H1 (cell line): ENCODE data around the gene NBL1. TPM values are rescaled to one million over a fixed set of nuclear protein-coding genes. Genes with fewer than 3 reads are reported as not detected.

Experiments
- CTCF ChIA-PET: fragments of 300-600 bp; sonication (Branson Sonifier 250); formaldehyde crosslinking; loops from one replicate; lab custom pipeline; 2021; ENCODE audit not compliant: partially characterized antibody; lab: Charles Lee
- POLR2A ChIA-PET: fragments of 300-600 bp; sonication (Branson Sonifier 250); formaldehyde crosslinking; loops from one replicate; lab custom pipeline; 2021; ENCODE audit warnings: inconsistent platforms; ENCODE audit not compliant: partially characterized antibody; lab: Charles Lee
- DNase-seq, 2 experiments: peaks; one replicate each; pipeline versions ENCODE4 v3.0.0 to v3.0.0-alpha.2; 2010 to 2022; ENCODE audit warnings: low spot score in 2 of 2, low read depth in 1 of 2, mixed read lengths in 1 of 2
- FAIRE-seq: peaks from 2 replicates; lab custom pipeline; 2011; peaks lifted over from hg19 to GRCh38; lab: Jason Lieb, UNC
- H2AFZ ChIP-seq: 2 replicates; pipeline ENCODE4 v1.8.1; 2012; ENCODE audit warnings: low read length, inconsistent platforms
- H2AK5ac ChIP-seq: 2 replicates; pipeline ENCODE4 v1.6.1; 2013; ENCODE audit warnings: low read depth, low read length
- H2BK120ac ChIP-seq: replicated peaks from 2 replicates; pipeline ENCODE3; 2013; ENCODE audit warnings: low read depth, low read length, inconsistent platforms
- H2BK12ac ChIP-seq: 2 replicates; pipeline ENCODE4 v1.6.1; 2013; ENCODE audit warnings: low read depth, low read length
- H2BK15ac ChIP-seq: 2 replicates; pipeline ENCODE4 v1.6.1; 2013; ENCODE audit warnings: low read length
- H2BK20ac ChIP-seq: 2 replicates; pipeline ENCODE4 v1.6.1; 2013; ENCODE audit warnings: low read length
- H2BK5ac ChIP-seq: 2 replicates; pipeline ENCODE4 v1.6.1; 2013; ENCODE audit warnings: low read depth, low read length
- H3K14ac ChIP-seq: 2 replicates; pipeline ENCODE4 v1.6.1; 2013; ENCODE audit warnings: inconsistent platforms; ENCODE audit not compliant: insufficient read length
- H3K18ac ChIP-seq: 2 replicates; pipeline ENCODE4 v1.6.1; 2013; ENCODE audit warnings: low read length; ENCODE audit errors: extremely low read depth
- H3K23ac ChIP-seq: 2 replicates; pipeline ENCODE4 v1.6.1; 2013; ENCODE audit warnings: inconsistent platforms; ENCODE audit not compliant: insufficient read length
- H3K23me2 ChIP-seq: 2 replicates; pipeline ENCODE4 v1.6.1; 2013; ENCODE audit warnings: low read depth, low read length
- H3K27ac ChIP-seq: 2 replicates; pipeline ENCODE4 v1.6.1; 2011; ENCODE audit warnings: low read depth, low read length, inconsistent platforms
- H3K27me3 ChIP-seq, 4 experiments: replicated peaks in 1 of 4; 1 replicate in 1 of 4; 2 replicates in 3 of 4; pipeline versions ENCODE4 v1.6.1 to v1.8.1; 2011 to 2013; ENCODE audit warnings: low read length in 3 of 4, mild to moderate bottlenecking in 3 of 4, inconsistent platforms in 2 of 4, mixed read lengths in 2 of 4, moderate library complexity in 1 of 4; ENCODE audit not compliant: control insufficient read depth in 3 of 4, insufficient read depth in 3 of 4; ENCODE audit errors: extremely low read depth in 1 of 4
- H3K36me3 ChIP-seq, 4 experiments: 2 replicates each; pipeline versions ENCODE4 v1.6.1 to v1.8.1; 2011 to 2013; ENCODE audit warnings: mild to moderate bottlenecking in 4 of 4, low read length in 3 of 4, moderate library complexity in 2 of 4, control low read depth in 1 of 4, inconsistent platforms in 1 of 4; ENCODE audit not compliant: insufficient read depth in 4 of 4, control insufficient read depth in 2 of 4
- H3K4ac ChIP-seq: replicated peaks from 2 replicates; pipeline ENCODE3; 2013; ENCODE audit warnings: low read length, low read depth, mixed read lengths, inconsistent platforms; ENCODE audit not compliant: insufficient read length
- H3K4me1 ChIP-seq, 4 experiments: replicated peaks in 1 of 4; 1 replicate in 1 of 4; 2 replicates in 3 of 4; pipeline versions ENCODE4 v1.6.1 to v1.8.1; 2011 to 2013; ENCODE audit warnings: low read length in 3 of 4, inconsistent platforms in 2 of 4, mixed read lengths in 1 of 4; ENCODE audit not compliant: insufficient read depth in 4 of 4, control insufficient read depth in 3 of 4
- H3K4me2 ChIP-seq, 2 experiments: 2 replicates each; pipeline versions ENCODE4 v1.6.1 to v1.8.1; 2011 to 2013; ENCODE audit warnings: low read depth in 2 of 2, low read length in 2 of 2, control low read depth in 1 of 2, inconsistent platforms in 1 of 2, mild to moderate bottlenecking in 1 of 2; ENCODE audit not compliant: insufficient read depth in 1 of 2
- H3K4me3 ChIP-seq, 4 experiments: fragments of 200-600, 300-600 bp in 1 of 4; sonication (generic), shearing (Covaris generic), sonication (Bioruptor Twin) in 1 of 4; 2 replicates each; pipeline versions ENCODE4 v1.5.1 to v1.8.1; 2011 to 2016; ENCODE audit warnings: low read length in 4 of 4, low read depth in 3 of 4, control low read depth in 2 of 4, inconsistent platforms in 2 of 4, mild to moderate bottlenecking in 2 of 4, mixed read lengths in 1 of 4, moderate library complexity in 1 of 4; ENCODE audit not compliant: insufficient read depth in 2 of 4; ENCODE audit errors: extremely low read depth in 1 of 4
- H3K56ac ChIP-seq: replicated peaks from 2 replicates; pipeline ENCODE3; 2013; ENCODE audit warnings: low read depth, mild to moderate bottlenecking, mixed read lengths, low read length, inconsistent platforms; ENCODE audit not compliant: insufficient read length
- H3K79me1 ChIP-seq: 2 replicates; pipeline ENCODE4 v1.6.1; 2013; ENCODE audit warnings: low read depth, low read length, control low read depth
- H3K79me2 ChIP-seq, 2 experiments: 2 replicates each; pipeline versions ENCODE4 v1.6.1 to v1.8.1; 2012 to 2013; ENCODE audit warnings: low read length in 2 of 2, mild to moderate bottlenecking in 2 of 2, inconsistent platforms in 1 of 2; ENCODE audit not compliant: insufficient read depth in 2 of 2, control insufficient read depth in 1 of 2
- H3K9ac ChIP-seq, 4 experiments: replicated peaks in 1 of 4; 1 replicate in 1 of 4; 2 replicates in 3 of 4; pipeline versions ENCODE4 v1.6.1 to v1.8.1; 2011 to 2013; ENCODE audit warnings: low read depth in 3 of 4, low read length in 3 of 4, control low read depth in 2 of 4, mild to moderate bottlenecking in 2 of 4, moderate library complexity in 2 of 4, inconsistent platforms in 1 of 4; ENCODE audit errors: extremely low read depth in 1 of 4
- H3K9me3 ChIP-seq, 2 experiments: 2 replicates each; pipeline versions ENCODE4 v1.6.1 to v1.8.1; 2012 to 2013; ENCODE audit warnings: mild to moderate bottlenecking in 2 of 2, moderate library complexity in 2 of 2, control low read depth in 1 of 2, inconsistent platforms in 1 of 2, low read depth in 1 of 2, low read length in 1 of 2, mixed read lengths in 1 of 2; ENCODE audit not compliant: insufficient read depth in 2 of 2
- H4K20me1 ChIP-seq, 2 experiments: replicated peaks in 1 of 2; 2 replicates each; pipeline versions ENCODE3 to v1.8.1; 2011 to 2013; ENCODE audit warnings: inconsistent platforms in 2 of 2, low read length in 2 of 2, mild to moderate bottlenecking in 1 of 2; ENCODE audit not compliant: insufficient read depth in 2 of 2, control insufficient read depth in 1 of 2
- H4K5ac ChIP-seq: 2 replicates; pipeline ENCODE4 v1.6.1; 2013; ENCODE audit warnings: low read length, low read depth, mixed read lengths, inconsistent platforms; ENCODE audit not compliant: insufficient read length
- H4K8ac ChIP-seq: 2 replicates; pipeline ENCODE4 v1.8.0; 2013; ENCODE audit warnings: mild to moderate bottlenecking, moderate library complexity, low read length, inconsistent platforms; ENCODE audit not compliant: insufficient read depth; ENCODE audit errors: extremely low read depth
- H4K91ac ChIP-seq: replicated peaks from 2 replicates; pipeline ENCODE3; 2013; ENCODE audit warnings: low read length, mixed read lengths, inconsistent platforms; ENCODE audit not compliant: insufficient read length
- BACH1 ChIP-seq: IDR thresholded peaks from 2 replicates; pipeline ENCODE4 v1.6.1; 2012; ENCODE audit warnings: low read length, improper control_type of control experiment
- EP300 ChIP-seq, 2 experiments: IDR thresholded peaks; 1 replicate in 1 of 2; 2 replicates in 1 of 2; pipeline ENCODE4 v1.6.1; 2011 to 2012; ENCODE audit warnings: low read depth in 2 of 2, low read length in 2 of 2, mild to moderate bottlenecking in 2 of 2, borderline replicate concordance in 1 of 2, inconsistent platforms in 1 of 2, moderate library complexity in 1 of 2
- EZH2 ChIP-seq: fragments of 200-600 bp; sonication (generic); IDR thresholded peaks from 2 replicates; pipeline ENCODE4 v1.7.1; 2012; ENCODE audit warnings: low read depth, mild to moderate bottlenecking, moderate library complexity, low read length, inconsistent platforms; ENCODE audit not compliant: severe bottlenecking
- GTF2F1 ChIP-seq: IDR thresholded peaks from 2 replicates; pipeline ENCODE4 v1.6.1; 2012; ENCODE audit warnings: low read depth, low read length, improper control_type of control experiment, borderline replicate concordance
- KDM4A ChIP-seq: IDR thresholded peaks from one replicate; pipeline ENCODE4 v1.7.1; 2012; ENCODE audit warnings: low read depth, mild to moderate bottlenecking, moderate library complexity, low read length, inconsistent platforms; ENCODE audit not compliant: severe bottlenecking
- RXRA ChIP-seq: IDR thresholded peaks from 2 replicates; pipeline ENCODE4 v1.6.1; 2011; ENCODE audit warnings: low read depth, mild to moderate bottlenecking, low read length, moderate library complexity; ENCODE audit not compliant: insufficient read depth
- SP4 ChIP-seq: IDR thresholded peaks from 2 replicates; pipeline ENCODE4 v1.6.1; 2012; ENCODE audit warnings: low read length, inconsistent platforms
- TAF7 ChIP-seq: optimal IDR thresholded peaks from 2 replicates; pipeline ENCODE3; 2011; ENCODE audit warnings: low read depth, mild to moderate bottlenecking, inconsistent platforms, low read length, moderate library complexity, borderline replicate concordance
- WGBS, 2 experiments: shearing (Covaris generic) in 1 of 2; methylation state at CpG; one replicate each; pipeline versions ENCODE4 v1.1.6 to v1.1.7; 2013 to 2015; ENCODE audit warnings: low lambda C conversion rate in 2 of 2, mixed read lengths in 2 of 2, inconsistent platforms in 1 of 2, low coverage in 1 of 2, missing lambda C conversion rate in 1 of 2; ENCODE audit not compliant: insufficient replicate concordance in 2 of 2, insufficient coverage in 1 of 2, insufficient read length in 1 of 2; ENCODE audit errors: extremely low coverage in 1 of 2, missing lambda C conversion rate in 1 of 2; 5-methylcytosine and 5-hydroxymethylcytosine counted together
- polyA plus RNA-seq, 7 experiments: library from polyadenylated mRNA; depleted of rRNA in 3 of 7; stranded (reverse) in 5 of 7; unstranded in 2 of 7; fragments of >200 nt in 5 of 7; fragments of 200-250 nt in 2 of 7; gene quantifications; 1 replicate in 5 of 7; 2 replicates in 1 of 7; 4 replicates in 1 of 7; pipeline versions ENCODE4 v1.2.1 to v1.2.3, GENCODE V29; 2011 to 2013; ENCODE audit warnings: missing spikeins in 2 of 7, mixed read lengths in 2 of 7
- total RNA-seq: library from RNA; stranded (reverse); fragmentation: NEBNext Ultra II Directional; extraction: Animal tissue kit (Norgen Biotek cat#: 25700); gene quantifications from 2 replicates; pipeline ENCODE4 v1.2.1, GENCODE V29; 2021
- TF ChIP-seq, protein P1 (sequence below), 3 experiments: IDR thresholded peaks; 1 replicate in 2 of 3; 2 replicates in 1 of 3; pipeline versions ENCODE4 v1.5.1 to v1.6.1; 2011; ENCODE audit warnings: low read length in 3 of 3, mild to moderate bottlenecking in 3 of 3, inconsistent platforms in 2 of 3, low read depth in 1 of 3, moderate library complexity in 1 of 3; ENCODE audit not compliant: insufficient read depth in 1 of 3; ENCODE audit errors: control extremely low read depth in 1 of 3

NBL1 gene
- total and polyA plus RNA-seq, 2 of the 8 experiments (the other 6 are each of a cell fraction or from before 2014, with no cell fraction given) = 8.7 to 9.7 TPM

DNA sequence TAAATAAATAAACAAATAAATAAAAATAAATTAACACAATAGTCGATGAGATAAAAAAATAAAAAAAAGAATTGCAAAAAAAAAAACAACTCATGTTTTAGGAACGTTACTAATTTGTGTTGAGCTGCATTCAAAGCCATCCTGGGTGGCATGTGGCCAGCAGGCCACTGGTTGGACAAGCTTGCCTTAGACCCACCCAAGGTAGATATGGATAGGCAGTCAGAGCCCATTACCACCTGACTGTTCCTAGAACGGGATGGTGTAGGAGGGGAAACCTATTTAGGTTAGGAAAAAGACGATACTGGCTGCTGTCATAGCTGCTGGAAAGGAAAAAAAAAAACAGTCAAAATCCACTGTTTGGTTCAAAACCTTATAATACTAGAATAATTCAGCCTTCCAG lies 61.4 kb downstream of the NBL1 start:
- Histone ChIP-seq H3K79me2 (no peaks in the 10 kb centered on the region), H3K18ac (no peak overlapping the region), H4K5ac (no peak overlapping the region), H3K9me3 (no peaks in the 10 kb centered on the region), H4K91ac (no peak overlapping the region), H3K4me3 (no peak overlapping the region), H2BK120ac (no peak overlapping the region), H2BK5ac (no peak overlapping the region), H2BK12ac (no peak overlapping the region), H3K4ac (no peak overlapping the region), H3K14ac (no peak overlapping the region), H3K56ac (no peak overlapping the region), H3K23ac (no peak overlapping the region), H2BK20ac (no peak overlapping the region), H2AFZ (no peak overlapping the region), H4K20me1 (no peaks in the 10 kb centered on the region), H3K79me1 (no peaks in the 10 kb centered on the region; the same call in 1 of the 2 replicates), H3K23me2 (no peaks in the 10 kb centered on the region), H2AK5ac (no peak overlapping the region), H3K36me3 (no peaks in the 10 kb centered on the region), H2BK15ac (no peak overlapping the region), H3K4me2 (no peak overlapping the region), H3K27me3 (no peaks in the 10 kb centered on the region), H3K4me1 (peaks cover 0 to 8% (median 3%) of the 10 kb centered on the region in 4 experiments; a peak in 5 of 7 replicates), H3K27ac (no peak overlapping the region), H3K9ac (no peak overlapping the region), H4K8ac (no peak overlapping the region)
- FAIRE-seq (no peak), DNase-seq (no peak)
- ChIA-PET CTCF (interaction anchor here (0.7 to 9.8 kb wide), 26 partner anchors 8 to 775 kb away, joined by 3 to 127 read pairs (median 8); partner anchors contain the start of gene HTR6), POLR2A (interaction anchor here (2.2 kb wide), 1 partner anchor 10 kb away, joined by 6 read pairs; no protein-coding TSS in a partner anchor)
- WGBS, 2 experiments = 82% methylated on average over 4 of the region's 4 CpGs; no CpG with 5 or more reads in 1 of the 2 experiments
- TF ChIP-seq RXRA (no peak), BACH1 (no peak), GTF2F1 (no peak), SP4 (no peak), EZH2 (no peak), TAF7 (no peak), KDM4A (no peak), EP300 (IDR thresholded peaks at IDR 0.05; ENCODE audit: borderline replicate concordance in 1 of 2, low read depth in 2 of 2, low read length in 2 of 2) (no peak)
- TF ChIP-seq, protein P1, sequence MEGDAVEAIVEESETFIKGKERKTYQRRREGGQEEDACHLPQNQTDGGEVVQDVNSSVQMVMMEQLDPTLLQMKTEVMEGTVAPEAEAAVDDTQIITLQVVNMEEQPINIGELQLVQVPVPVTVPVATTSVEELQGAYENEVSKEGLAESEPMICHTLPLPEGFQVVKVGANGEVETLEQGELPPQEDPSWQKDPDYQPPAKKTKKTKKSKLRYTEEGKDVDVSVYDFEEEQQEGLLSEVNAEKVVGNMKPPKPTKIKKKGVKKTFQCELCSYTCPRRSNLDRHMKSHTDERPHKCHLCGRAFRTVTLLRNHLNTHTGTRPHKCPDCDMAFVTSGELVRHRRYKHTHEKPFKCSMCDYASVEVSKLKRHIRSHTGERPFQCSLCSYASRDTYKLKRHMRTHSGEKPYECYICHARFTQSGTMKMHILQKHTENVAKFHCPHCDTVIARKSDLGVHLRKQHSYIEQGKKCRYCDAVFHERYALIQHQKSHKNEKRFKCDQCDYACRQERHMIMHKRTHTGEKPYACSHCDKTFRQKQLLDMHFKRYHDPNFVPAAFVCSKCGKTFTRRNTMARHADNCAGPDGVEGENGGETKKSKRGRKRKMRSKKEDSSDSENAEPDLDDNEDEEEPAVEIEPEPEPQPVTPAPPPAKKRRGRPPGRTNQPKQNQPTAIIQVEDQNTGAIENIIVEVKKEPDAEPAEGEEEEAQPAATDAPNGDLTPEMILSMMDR (IDR thresholded peaks at IDR 0.05; ENCODE audit: control extremely low read depth in 1 of 3, insufficient read depth in 1 of 3, low read depth in 1 of 3, low read length in 3 of 3) = no peak
